ENCODE measurements around the gene H6PD. TPM values are rescaled to one million over a fixed set of nuclear protein-coding genes. Genes with fewer than 3 reads are reported as not detected.

Gene H6PD
- total and polyA plus RNA-seq, 9 of the 15 experiments (the other 6 are each of a cell fraction or from before 2014, with no cell fraction given), result 0.04 to 2.5 (median 0.95) TPM

- TF ChIP-seq ZNF512 (tag; IDR thresholded peaks at IDR 0.05) (no peak), POLR3G (IDR thresholded peaks at IDR 0.05; ENCODE audit: extremely low read depth, insufficient read length, insufficient replicate concordance) (no peak), CEBPG (CRISPR knock-in tag; IDR thresholded peaks at IDR 0.05) (no peak), CEBPG (tag; conservative IDR thresholded peaks at IDR 0.05 in 1 of 2, IDR thresholded peaks at IDR 0.05 in 1 of 2) (no peak), ZNF586 (CRISPR knock-in tag; conservative IDR thresholded peaks at IDR 0.05) (no peak), TCF7L2 (IDR thresholded peaks at IDR 0.05; ENCODE audit: low read depth, low read length) (no peak), SP1 (CRISPR knock-in tag; IDR thresholded peaks at IDR 0.05) (no peak), SAFB2 (IDR thresholded peaks at IDR 0.05; ENCODE audit: borderline replicate concordance, low read depth, low read length, severe bottlenecking) (no peak), PRDM10 (IDR thresholded peaks at IDR 0.05; ENCODE audit: partially characterized antibody) (no peak)
Observed at GRCh38 chr1:9228609-9229008, 6.0 kb upstream of the H6PD start (continued).
